ENCODE results near the gene JUP. TPM values are rescaled to one million over a fixed set of nuclear protein-coding genes. Genes with fewer than 3 reads are reported as not detected.
A peak's percentile ranks its signal among the peaks of the same experiment; 100 is the strongest.

JUP gene
- total RNA-seq, 1 experiment from 2014 or later = 705 TPM

DNA sequence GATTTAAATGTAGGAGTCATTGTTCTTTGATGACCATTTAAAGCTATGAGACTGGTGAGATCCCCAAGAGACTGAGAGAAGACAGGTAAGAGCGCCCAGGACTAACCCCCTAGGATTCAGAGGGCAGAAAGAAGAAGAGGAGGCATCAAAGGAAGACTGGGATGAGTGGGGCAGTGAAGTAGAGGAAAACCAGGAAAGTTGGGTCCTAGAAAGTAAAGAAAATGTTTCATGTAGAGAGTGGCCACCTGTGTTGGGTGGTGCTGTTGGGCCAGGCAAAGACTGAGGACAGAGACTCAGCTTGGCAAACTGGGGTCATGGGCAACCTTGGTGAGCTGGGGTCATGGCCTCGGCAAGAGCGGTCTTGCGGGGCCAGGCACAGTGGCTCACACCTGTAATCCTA, 50.8 kb downstream of the JUP start:
- Mint-ChIP-seq H3K4me1 (ENCODE audit: low read depth, unreplicated experiment) (peaks cover 19% of the 10 kb centered on the region), H3K27me3 (ENCODE audit: unreplicated experiment) (peaks cover 73% of the 10 kb centered on the region), H3K9me3 (ENCODE audit: low read depth, unreplicated experiment) (no peaks in the 10 kb centered on the region), H3K36me3 (ENCODE audit: insufficient read depth, unreplicated experiment) (peaks cover 18% of the 10 kb centered on the region), H3K27ac (ENCODE audit: unreplicated experiment) (no peak overlapping the region), H3K4me3 (ENCODE audit: low read depth, unreplicated experiment) (no peak overlapping the region)
- no TSS peak for BruUV-seq (replicated peaks)
- CTCF ChIA-PET = interaction anchor here (0.6 to 1.9 kb wide), 5 partner anchors 13 to 224 kb away, joined by 3 to 11 read pairs (median 3); no protein-coding TSS in a partner anchor
- TF ChIP-seq, protein P1, sequence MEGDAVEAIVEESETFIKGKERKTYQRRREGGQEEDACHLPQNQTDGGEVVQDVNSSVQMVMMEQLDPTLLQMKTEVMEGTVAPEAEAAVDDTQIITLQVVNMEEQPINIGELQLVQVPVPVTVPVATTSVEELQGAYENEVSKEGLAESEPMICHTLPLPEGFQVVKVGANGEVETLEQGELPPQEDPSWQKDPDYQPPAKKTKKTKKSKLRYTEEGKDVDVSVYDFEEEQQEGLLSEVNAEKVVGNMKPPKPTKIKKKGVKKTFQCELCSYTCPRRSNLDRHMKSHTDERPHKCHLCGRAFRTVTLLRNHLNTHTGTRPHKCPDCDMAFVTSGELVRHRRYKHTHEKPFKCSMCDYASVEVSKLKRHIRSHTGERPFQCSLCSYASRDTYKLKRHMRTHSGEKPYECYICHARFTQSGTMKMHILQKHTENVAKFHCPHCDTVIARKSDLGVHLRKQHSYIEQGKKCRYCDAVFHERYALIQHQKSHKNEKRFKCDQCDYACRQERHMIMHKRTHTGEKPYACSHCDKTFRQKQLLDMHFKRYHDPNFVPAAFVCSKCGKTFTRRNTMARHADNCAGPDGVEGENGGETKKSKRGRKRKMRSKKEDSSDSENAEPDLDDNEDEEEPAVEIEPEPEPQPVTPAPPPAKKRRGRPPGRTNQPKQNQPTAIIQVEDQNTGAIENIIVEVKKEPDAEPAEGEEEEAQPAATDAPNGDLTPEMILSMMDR (IDR thresholded peaks at IDR 0.05; ENCODE audit: unreplicated experiment) = no peak
- no peak for DNase-seq
- intact Hi-C loops (cut with micrococcal nuclease; ENCODE audit: unreplicated experiment) = loop anchor here (5.0 kb wide), 2 partner anchors 37 to 222 kb away; no protein-coding TSS in a partner anchor

DNA sequence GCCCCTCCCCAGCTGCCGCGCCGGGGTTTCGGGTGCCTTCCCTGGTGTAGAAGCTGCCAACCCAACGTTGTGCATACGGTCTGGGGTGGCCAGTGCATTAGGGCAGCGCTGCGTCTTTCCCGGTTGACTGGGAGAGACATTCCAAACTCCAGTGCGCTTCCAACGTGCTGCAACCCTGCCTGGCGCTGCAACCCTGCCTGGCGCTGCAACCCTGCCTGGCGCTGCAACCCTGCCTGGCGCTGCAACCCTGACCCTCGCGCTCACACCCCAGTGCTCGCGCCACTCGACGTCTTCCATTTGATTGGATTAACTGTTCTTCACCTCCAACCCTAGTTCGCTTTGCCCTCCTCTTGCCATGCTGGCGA, 51.6 kb downstream of the JUP start:
- no peak for DNase-seq

DNA sequence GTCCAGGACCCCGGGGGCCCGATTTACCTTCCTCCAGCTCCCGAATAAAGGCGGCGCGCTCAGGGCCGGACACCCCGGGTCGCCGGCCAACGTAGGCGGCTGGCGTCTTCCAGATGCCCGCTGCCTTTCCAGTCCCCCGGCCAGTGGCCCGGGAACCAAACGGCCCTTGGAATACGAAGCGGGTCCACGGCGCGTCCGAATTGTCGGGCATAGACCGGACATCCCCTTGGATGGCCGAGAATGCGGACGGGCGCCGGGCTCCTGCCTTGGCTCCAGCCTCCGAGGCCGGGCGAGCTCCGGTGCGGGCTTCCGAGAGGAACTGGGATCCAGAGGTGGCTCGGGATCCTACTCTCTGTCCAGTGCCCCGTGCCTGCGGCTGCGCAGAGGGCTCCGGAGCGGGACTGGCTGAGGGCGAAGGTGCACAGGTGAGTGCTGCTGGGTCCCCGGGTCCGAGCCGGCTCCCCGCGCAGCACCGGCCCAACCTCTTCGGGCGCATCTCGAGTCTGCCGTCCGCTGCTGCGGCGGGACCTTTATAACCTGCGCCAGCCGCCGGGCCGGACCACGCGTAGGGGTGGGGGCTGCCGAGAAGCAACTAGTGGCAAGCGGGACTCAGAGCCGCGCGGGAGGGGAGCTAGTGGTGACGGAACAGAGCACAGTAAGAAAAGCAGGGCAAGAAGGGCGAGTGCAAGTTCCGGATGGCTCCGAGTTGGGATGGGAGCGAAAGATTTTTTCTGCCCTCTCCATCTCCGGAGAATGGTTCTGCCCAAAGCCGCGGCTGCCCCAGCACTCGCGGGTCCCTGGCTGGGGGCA, 52.2 kb downstream of the JUP start, which contains the start of gene HAP1:
HAP1 (minus strand) TSS at position 505 of the 810 bp plus-strand sequence; CDS start at position 496, 9 bp downstream.
- Mint-ChIP-seq H3K27me3 (ENCODE audit: unreplicated experiment) (peaks cover 83% of the 10 kb centered on the region), H3K9me3 (ENCODE audit: low read depth, unreplicated experiment) (no peaks in the 10 kb centered on the region), H3K4me1 (ENCODE audit: low read depth, unreplicated experiment) (peaks cover 12% of the 10 kb centered on the region), H3K36me3 (ENCODE audit: insufficient read depth, unreplicated experiment) (peaks cover 18% of the 10 kb centered on the region), H3K27ac (ENCODE audit: unreplicated experiment) (no peak within 1 kb of the TSS), H3K4me3 (ENCODE audit: low read depth, unreplicated experiment) (peak within 1 kb of the TSS; percentile 73)
- TF ChIP-seq, protein P1 (IDR thresholded peaks at IDR 0.05; ENCODE audit: unreplicated experiment) = no peak
- peak; percentile 66 for DNase-seq
- TSS peak; percentile 50 for BruUV-seq (replicated peaks)
- intact Hi-C loops (cut with micrococcal nuclease; ENCODE audit: unreplicated experiment) = loop anchor here (1.0 kb wide), 1 partner anchor 68 kb away; no protein-coding TSS in a partner anchor
- CTCF ChIA-PET = no interaction called here

More for the DNA sequence above, 51.6 kb downstream of the JUP start:
- no TSS peak for BruUV-seq (replicated peaks)
- H3K4me1 Mint-ChIP-seq (ENCODE audit: low read depth, unreplicated experiment) = peaks cover 18% of the 10 kb centered on the region
- peaks cover 18% of the 10 kb centered on the region for H3K36me3 Mint-ChIP-seq (ENCODE audit: insufficient read depth, unreplicated experiment)
- no peak overlapping the region for H3K27ac Mint-ChIP-seq (ENCODE audit: unreplicated experiment)
- TF ChIP-seq, protein P1 (IDR thresholded peaks at IDR 0.05; ENCODE audit: unreplicated experiment) = no peak
- intact Hi-C loops (cut with micrococcal nuclease; ENCODE audit: unreplicated experiment) = loop anchor here (1.0 to 5.0 kb wide), 3 partner anchors 37 to 222 kb away; no protein-coding TSS in a partner anchor
- H3K27me3 Mint-ChIP-seq (ENCODE audit: unreplicated experiment) = peaks cover 81% of the 10 kb centered on the region
- no peaks in the 10 kb centered on the region for H3K9me3 Mint-ChIP-seq (ENCODE audit: low read depth, unreplicated experiment)
- CTCF ChIA-PET = interaction anchor here (1.9 kb wide), 1 partner anchor 66 kb away, joined by 11 read pairs; no protein-coding TSS in a partner anchor
- peak overlapping the region; percentile 73 for H3K4me3 Mint-ChIP-seq (ENCODE audit: low read depth, unreplicated experiment)

DNA sequence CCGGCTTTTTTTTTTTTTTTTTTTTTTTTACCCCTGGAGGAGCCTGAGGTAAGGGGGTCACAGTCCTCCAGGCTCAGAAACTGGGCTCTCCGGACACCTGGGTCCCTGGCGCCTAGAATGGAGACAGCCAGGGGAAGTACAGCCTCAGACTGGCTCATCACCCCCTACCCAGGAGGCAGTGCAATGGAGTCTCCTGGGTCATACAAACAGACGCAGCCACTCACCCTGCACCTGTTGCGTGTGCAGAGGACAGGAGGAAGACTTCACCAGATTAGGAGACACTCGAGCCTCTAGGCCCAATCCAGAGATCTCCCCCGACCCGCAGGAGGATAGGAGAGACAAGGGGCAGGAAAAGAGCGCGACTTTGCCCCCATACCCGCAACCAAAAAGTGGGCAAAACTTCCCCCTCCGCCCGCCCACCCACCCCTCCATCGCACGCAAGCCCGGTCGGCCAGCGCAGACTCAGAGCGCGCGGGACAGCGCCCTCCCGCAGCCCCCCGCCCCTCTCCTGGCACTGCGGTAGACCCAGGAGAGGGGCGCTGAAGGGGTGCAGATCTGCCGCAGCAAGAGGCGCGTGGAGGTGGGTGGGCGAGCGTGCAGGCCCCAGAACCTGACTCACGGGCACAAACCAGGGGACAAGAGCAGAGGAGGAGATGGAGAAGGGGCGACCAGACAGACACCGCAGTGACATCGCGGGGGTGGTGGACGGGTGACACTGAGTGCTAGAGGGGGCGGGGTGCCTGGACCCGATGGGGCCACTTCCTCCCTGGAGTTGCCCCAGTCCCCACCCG, 53.0 kb downstream of the JUP start:
- CTCF ChIA-PET = interaction anchor here (0.6 to 0.7 kb wide), 2 partner anchors 61 to 1155 kb away, joined by 4 to 6 read pairs; no protein-coding TSS in a partner anchor
- Mint-ChIP-seq H3K27ac (ENCODE audit: unreplicated experiment) (no peak overlapping the region), H3K9me3 (ENCODE audit: low read depth, unreplicated experiment) (no peaks in the 10 kb centered on the region), H3K4me1 (ENCODE audit: low read depth, unreplicated experiment) (peaks cover 10% of the 10 kb centered on the region), H3K36me3 (ENCODE audit: insufficient read depth, unreplicated experiment) (peaks cover 18% of the 10 kb centered on the region), H3K27me3 (ENCODE audit: unreplicated experiment) (peaks cover 83% of the 10 kb centered on the region), H3K4me3 (ENCODE audit: low read depth, unreplicated experiment) (peak overlapping the region; percentile 73)
- intact Hi-C loops (cut with micrococcal nuclease; ENCODE audit: unreplicated experiment) = loop anchor here (1.0 kb wide), 1 partner anchor 69 kb away; no protein-coding TSS in a partner anchor
- BruUV-seq (replicated peaks) = no TSS peak
- TF ChIP-seq, protein P1 (IDR thresholded peaks at IDR 0.05; ENCODE audit: unreplicated experiment) = no peak
- no peak for DNase-seq
